ENCODE data around the gene RAB44.

GRCh38 chr6:36755435-36756348 lies 58.1 kb downstream of the RAB44 start:
- TF ChIP-seq GATA3 (IDR thresholded peaks at IDR 0.05; ENCODE audit: low read depth, low read length) = no peak
- TF ChIP-seq GATA2 (IDR thresholded peaks at IDR 0.05; ENCODE audit: low read depth, low read length) = no peak

Data from SH-SY5Y (cell line).